C4-2B (cell line): Measurements from ENCODE around the gene LRTM2.

Experiments used
- H3K27ac ChIP-seq: fragments of 450-650 bp; 2 replicates; pipeline ENCODE4 v1.5.1; 2017
- ZFX ChIP-seq: fragments of 450-650 bp; IDR thresholded peaks from 2 replicates; pipeline ENCODE4 v1.6.1; 2017
- TF ChIP-seq, protein P1 (sequence below): fragments of 450-650 bp; conservative IDR thresholded peaks from 2 replicates; pipeline ENCODE4 v1.5.1; 2017; ENCODE audit warnings: mild to moderate bottlenecking

The LRTM2 gene

DNA sequence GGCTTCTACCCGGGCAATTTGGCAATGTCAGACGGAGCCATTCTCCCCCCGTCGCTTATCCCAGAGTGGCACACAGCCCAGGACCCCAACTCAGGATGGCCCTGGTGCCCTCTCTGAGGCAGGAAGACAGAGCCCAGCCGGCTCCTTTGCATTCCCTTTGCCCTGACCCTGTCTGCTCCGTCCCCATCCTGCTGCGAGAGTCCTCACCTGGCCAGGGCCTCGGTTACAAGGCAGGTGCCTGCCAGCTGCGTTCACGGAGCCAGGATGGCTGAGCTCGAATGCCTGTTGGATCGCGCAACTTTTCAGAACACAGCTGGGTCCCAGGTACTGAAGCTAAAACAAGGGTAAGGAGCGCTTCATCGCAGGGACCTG lies 18.6 kb downstream of the LRTM2 start:
- no peak overlapping the region for H3K27ac ChIP-seq
- no peak for TF ChIP-seq ZFX
- TF ChIP-seq, protein P1, sequence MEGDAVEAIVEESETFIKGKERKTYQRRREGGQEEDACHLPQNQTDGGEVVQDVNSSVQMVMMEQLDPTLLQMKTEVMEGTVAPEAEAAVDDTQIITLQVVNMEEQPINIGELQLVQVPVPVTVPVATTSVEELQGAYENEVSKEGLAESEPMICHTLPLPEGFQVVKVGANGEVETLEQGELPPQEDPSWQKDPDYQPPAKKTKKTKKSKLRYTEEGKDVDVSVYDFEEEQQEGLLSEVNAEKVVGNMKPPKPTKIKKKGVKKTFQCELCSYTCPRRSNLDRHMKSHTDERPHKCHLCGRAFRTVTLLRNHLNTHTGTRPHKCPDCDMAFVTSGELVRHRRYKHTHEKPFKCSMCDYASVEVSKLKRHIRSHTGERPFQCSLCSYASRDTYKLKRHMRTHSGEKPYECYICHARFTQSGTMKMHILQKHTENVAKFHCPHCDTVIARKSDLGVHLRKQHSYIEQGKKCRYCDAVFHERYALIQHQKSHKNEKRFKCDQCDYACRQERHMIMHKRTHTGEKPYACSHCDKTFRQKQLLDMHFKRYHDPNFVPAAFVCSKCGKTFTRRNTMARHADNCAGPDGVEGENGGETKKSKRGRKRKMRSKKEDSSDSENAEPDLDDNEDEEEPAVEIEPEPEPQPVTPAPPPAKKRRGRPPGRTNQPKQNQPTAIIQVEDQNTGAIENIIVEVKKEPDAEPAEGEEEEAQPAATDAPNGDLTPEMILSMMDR, result no peak

DNA sequence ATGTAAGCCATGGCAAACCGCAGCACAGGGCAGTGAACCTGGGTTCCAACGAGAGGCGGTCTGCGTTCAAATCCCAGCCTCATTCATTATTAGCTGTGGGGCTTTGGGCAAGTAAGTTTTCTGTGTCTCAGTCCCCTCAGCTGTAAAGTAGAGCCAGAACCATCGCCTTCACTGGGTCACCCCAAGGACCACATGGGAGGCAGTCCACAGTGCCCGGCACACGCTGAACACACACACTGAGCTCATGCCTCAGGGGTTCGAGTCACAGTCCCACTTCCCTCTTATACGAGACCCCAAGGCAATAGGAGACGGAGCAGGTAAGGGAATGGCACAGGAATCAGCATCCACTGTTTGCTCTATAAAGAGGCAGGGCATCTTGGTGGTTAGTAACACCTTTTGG lies 19.1 kb downstream of the LRTM2 start:
- H3K27ac ChIP-seq, result no peak overlapping the region
- TF ChIP-seq, protein P1, result no peak
- no peak for TF ChIP-seq ZFX

DNA sequence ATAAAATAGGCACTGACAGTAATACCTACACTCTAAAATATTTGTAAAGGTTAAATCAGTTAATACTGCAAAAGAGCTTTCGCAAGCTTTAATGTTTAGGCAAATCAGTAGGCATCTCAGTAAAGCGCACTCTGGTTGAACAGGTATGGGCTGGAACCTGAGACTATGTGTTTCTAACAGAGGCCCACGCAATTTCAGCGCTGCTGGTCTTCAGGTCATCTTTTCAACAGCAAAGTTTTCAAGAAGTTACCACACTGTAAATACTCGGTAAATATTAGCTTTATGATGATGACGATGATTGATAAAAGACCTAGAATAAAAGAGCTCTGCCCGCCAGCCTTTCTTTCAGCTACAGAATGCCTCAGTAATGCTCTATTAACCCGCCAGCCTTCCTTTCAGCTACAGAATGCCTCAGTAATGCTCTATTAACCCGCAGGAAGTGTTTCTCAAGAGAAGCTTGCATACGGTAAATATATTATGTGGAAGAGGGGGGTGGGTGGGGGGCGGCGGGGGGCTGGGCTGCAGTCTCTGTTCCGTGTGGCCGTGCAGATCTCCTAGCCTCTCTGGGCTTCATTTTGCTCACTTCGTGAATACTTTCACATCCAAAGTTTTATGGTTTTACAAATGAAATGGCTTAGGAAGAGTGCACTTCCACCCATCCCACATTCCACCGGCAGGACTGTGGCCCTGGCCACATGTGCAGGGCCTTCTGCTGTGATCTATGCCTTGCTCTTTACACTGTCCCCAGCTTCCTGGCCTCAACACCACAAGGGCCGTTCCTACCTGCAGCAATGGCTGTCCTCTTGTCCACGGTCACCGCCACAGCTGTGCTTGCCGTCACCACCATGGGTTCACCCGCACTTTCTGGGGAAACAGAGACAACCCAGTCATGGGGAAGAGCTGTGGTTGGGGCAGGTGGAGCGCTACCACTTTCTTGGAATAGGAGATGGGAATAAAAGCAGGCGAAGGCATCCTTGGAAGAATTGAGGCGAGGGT lies 19.9 kb downstream of the LRTM2 start:
- no peak overlapping the region for H3K27ac ChIP-seq
- TF ChIP-seq ZFX, result no peak
- TF ChIP-seq, protein P1, result no peak

DNA sequence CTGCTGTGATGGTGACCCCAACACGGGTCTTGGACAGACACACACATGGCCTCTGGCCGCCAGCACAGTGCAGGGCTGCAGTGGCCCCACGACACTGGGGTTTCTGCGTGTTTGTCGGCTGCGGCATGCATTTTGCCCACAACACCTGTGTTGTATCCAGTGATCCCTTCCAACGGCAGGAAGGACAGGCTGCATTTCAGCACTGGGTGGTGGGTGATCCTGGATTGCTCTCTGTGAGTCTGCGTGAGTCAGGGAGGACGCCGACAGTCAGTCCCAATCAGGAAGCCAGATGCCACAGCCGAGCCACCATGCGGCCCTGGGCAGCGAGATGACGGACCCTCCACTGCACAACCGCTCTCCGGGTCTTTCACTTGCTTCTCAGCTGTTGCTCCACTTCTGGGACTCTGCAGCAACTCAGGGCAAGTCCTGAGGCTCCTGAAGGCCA lies 20.6 kb downstream of the LRTM2 start:
- no peak overlapping the region for H3K27ac ChIP-seq
- TF ChIP-seq ZFX, result no peak
- TF ChIP-seq, protein P1, result no peak

DNA sequence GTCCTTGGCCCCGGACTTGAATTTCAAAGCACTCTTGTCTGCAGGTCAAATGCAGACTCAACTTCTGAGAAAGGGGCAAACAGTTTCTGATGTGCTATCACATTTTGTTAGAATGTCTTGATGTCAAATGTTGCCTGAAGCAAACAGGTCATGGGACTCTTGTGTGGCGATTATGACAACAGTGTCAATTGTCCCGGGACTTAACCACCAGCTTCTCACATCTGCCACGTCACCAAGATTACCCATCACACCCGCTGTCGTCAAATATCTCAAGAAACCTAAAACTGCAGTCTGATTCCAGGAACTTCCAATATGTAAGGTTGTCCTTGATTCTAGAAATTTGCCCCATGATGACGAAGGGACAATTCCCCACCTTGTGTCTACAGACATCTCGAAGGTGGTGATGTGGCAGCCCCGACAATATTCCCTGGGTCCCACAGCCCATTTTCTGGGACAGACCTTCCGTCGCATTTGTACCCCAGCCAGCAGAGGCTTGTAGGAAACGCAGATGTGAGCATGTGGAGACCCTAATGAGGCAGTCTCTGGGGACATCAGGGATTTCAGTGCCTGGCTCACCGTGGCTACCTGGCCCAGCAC lies 21.3 kb downstream of the LRTM2 start:
- H3K27ac ChIP-seq, result no peak overlapping the region
- TF ChIP-seq, protein P1, result no peak
- TF ChIP-seq ZFX, result no peak

DNA sequence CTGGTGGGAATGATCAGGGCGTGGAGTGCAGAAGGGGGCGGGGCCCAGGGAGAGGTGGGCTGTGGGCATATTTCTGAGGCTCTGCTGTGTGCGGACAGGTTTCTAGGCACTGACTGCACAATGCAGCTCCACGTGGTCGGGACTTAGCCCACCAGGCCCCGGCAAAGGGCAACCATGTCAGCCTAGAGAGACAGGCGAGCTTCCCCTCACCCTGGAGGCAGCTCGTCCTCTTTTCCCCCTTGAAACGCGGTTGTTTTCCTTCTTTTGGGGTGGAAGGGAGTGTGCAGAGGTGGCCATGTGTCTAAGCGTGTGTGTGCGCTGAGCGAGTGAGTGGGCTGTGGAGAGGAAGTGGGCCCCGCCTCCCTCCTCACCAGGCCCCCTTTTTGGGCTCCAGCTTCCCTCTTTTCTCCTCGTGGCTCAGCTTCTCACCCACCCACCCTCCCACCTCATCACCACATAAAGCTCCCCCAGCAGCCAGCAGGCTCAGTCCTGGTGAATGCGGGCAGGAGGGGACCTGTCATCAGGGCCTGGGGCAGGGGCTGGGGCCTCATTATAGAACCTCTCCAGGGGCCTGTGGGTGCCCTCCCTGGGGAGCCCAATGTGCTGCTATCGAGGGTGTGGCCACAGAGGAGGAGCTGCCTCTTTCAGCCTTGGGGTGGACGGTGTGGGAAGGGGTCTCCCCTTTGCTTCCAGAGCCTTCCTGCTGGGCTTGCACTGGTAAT lies 22.0 kb downstream of the LRTM2 start:
- no peak overlapping the region for H3K27ac ChIP-seq
- TF ChIP-seq, protein P1, result no peak
- no peak for TF ChIP-seq ZFX
